Measurements from ENCODE around the gene FAM229B.
"Not testable (repeated sequence)": the region's sequence is repeated elsewhere in the genome, so short reads cannot be mapped to it uniquely, and the experiment has no call there.

Gene FAM229B

GRCh38 chr6:112065426-112065986, 21.9 kb upstream of the FAM229B start:
- no peak for DNase-seq

GRCh38 chr6:112066606-112067005, 20.8 kb upstream of the FAM229B start:
- no peak for DNase-seq

- DNase-seq = no peak
Measured at GRCh38 chr6:112081569-112081968, 5.8 kb upstream of the FAM229B start.

- no peak for DNase-seq
Measured at GRCh38 chr6:112085286-112086065, 1.9 kb upstream of the FAM229B start.

- DNase-seq = peak in 1 of 2 donors; percentile 37
Measured at GRCh38 chr6:112086744-112087135, 651 bp upstream of the FAM229B start.

GRCh38 chr6:112087916-112088315, 525 bp downstream of the FAM229B start:
- DNase-seq = no peak

- no peak for DNase-seq
Measured at GRCh38 chr6:112096901-112097300, 9.5 kb downstream of the FAM229B start.

GRCh38 chr6:112100561-112100960, 13.2 kb downstream of the FAM229B start:
- no peak for DNase-seq

- DNase-seq = not testable (repeated sequence)
Measured at GRCh38 chr6:112106026-112106425, 18.6 kb downstream of the FAM229B start.

GRCh38 chr6:112106562-112106961, 19.2 kb downstream of the FAM229B start:
- no peak for DNase-seq

GRCh38 chr6:112109262-112109661, 21.9 kb downstream of the FAM229B start:
- DNase-seq = no peak

- DNase-seq = no peak
Measured at GRCh38 chr6:112113431-112113830, 26.0 kb downstream of the FAM229B start.

GRCh38 chr6:112113918-112114317, 26.5 kb downstream of the FAM229B start:
- no peak for DNase-seq

GRCh38 chr6:112114577-112115223, 27.3 kb downstream of the FAM229B start:
- no peak for DNase-seq

- DNase-seq = no peak
Measured at GRCh38 chr6:112116221-112116620, 28.8 kb downstream of the FAM229B start.

- DNase-seq = no peak
Measured at GRCh38 chr6:112117554-112117953, 30.2 kb downstream of the FAM229B start.

- DNase-seq = no peak
Measured at GRCh38 chr6:112118034-112118433, 30.6 kb downstream of the FAM229B start.

GRCh38 chr6:112122756-112123155, 35.4 kb downstream of the FAM229B start:
- no peak for DNase-seq

GRCh38 chr6:112123982-112124381, 36.6 kb downstream of the FAM229B start:
- DNase-seq = no peak

GRCh38 chr6:112128208-112128607, 40.8 kb downstream of the FAM229B start:
- no peak for DNase-seq

- DNase-seq = no peak
Measured at GRCh38 chr6:112130878-112131277, 43.5 kb downstream of the FAM229B start.

GRCh38 chr6:112139052-112139451, 51.7 kb downstream of the FAM229B start:
- DNase-seq = no peak

- no peak for DNase-seq
Measured at GRCh38 chr6:112141707-112142106, 54.3 kb downstream of the FAM229B start.
